ENCODE results near the gene TSEN34. TPM values are rescaled to one million over a fixed set of nuclear protein-coding genes. Genes with fewer than 3 reads are reported as not detected.
"Not testable (repeated sequence)": the region's sequence is repeated elsewhere in the genome, so short reads cannot be mapped to it uniquely, and the experiment has no call there.

The TSEN34 gene
- total RNA-seq, 1 donor from 2014 or later = 72.5 TPM

- DNase-seq (ENCODE audit: low spot score) = not testable (repeated sequence)
Measured at GRCh38 chr19:54239491-54240371, 48.6 kb downstream of the TSEN34 start.

- not testable (repeated sequence) for DNase-seq (ENCODE audit: low spot score)
Measured at GRCh38 chr19:54240372-54241336, 49.5 kb downstream of the TSEN34 start.

GRCh38 chr19:54242234-54242633 is 51.1 kb downstream of the TSEN34 start:
- not testable (repeated sequence) for DNase-seq (ENCODE audit: low spot score)

GRCh38 chr19:54242646-54243045 is 51.5 kb downstream of the TSEN34 start, which contains the start of gene LILRA6:
TSS of gene LILRA6 (minus strand) at chr19:54242790.
- DNase-seq (ENCODE audit: low spot score) = not testable (repeated sequence)

GRCh38 chr19:54243809-54244208 is 52.7 kb downstream of the TSEN34 start:
- DNase-seq (ENCODE audit: low spot score) = not testable (repeated sequence)

Other genes with a start within 250 kb of the TSEN34 start
- gene CACNG8, start 228.4 kb upstream of the TSEN34 start, total RNA-seq (ENCODE audit: insufficient read depth, low replicate concordance) = 0.24 TPM
- gene CACNG6, start 199.7 kb upstream of the TSEN34 start, total RNA-seq (ENCODE audit: insufficient read depth, low replicate concordance) = not detected
- gene VSTM1, start 127.4 kb upstream of the TSEN34 start, total RNA-seq (ENCODE audit: insufficient read depth, low replicate concordance) = not detected
- not detected for gene TARM1, start 109.9 kb upstream of the TSEN34 start, total RNA-seq (ENCODE audit: insufficient read depth, low replicate concordance)
- gene OSCAR, start 90.5 kb upstream of the TSEN34 start, total RNA-seq (ENCODE audit: insufficient read depth, low replicate concordance) = 0.96 TPM
- gene NDUFA3, start 88.5 kb upstream of the TSEN34 start, total RNA-seq (ENCODE audit: insufficient read depth, low replicate concordance) = 4.3 TPM
- 18.8 TPM for gene TFPT, start 75.7 kb upstream of the TSEN34 start, total RNA-seq (ENCODE audit: insufficient read depth, low replicate concordance)
- 21.2 TPM for gene PRPF31, start 75.6 kb upstream of the TSEN34 start, total RNA-seq (ENCODE audit: insufficient read depth, low replicate concordance)
- gene CNOT3, start 53.5 kb upstream of the TSEN34 start, total RNA-seq (ENCODE audit: insufficient read depth, low replicate concordance) = 2.6 TPM
- gene LENG1, start 31.6 kb upstream of the TSEN34 start, total RNA-seq (ENCODE audit: insufficient read depth, low replicate concordance) = 6.3 TPM
- 2.6 TPM for gene TMC4, start 18.1 kb upstream of the TSEN34 start, total RNA-seq (ENCODE audit: insufficient read depth, low replicate concordance)
- 13.7 TPM for gene MBOAT7, start 1.7 kb upstream of the TSEN34 start, total RNA-seq (ENCODE audit: insufficient read depth, low replicate concordance)
- gene RPS9, start 9.6 kb downstream of the TSEN34 start, total RNA-seq (ENCODE audit: insufficient read depth, low replicate concordance) = 1,474 TPM
- gene LILRB3, start 31.7 kb downstream of the TSEN34 start, total RNA-seq (ENCODE audit: insufficient read depth, low replicate concordance) = 0.96 TPM
- gene LILRA6, start 51.5 kb downstream of the TSEN34 start, total RNA-seq (ENCODE audit: insufficient read depth, low replicate concordance) = 4.3 TPM
- 5.5 TPM for gene LILRB5, start 66.0 kb downstream of the TSEN34 start, total RNA-seq (ENCODE audit: insufficient read depth, low replicate concordance)
- gene LILRB2, start 89.8 kb downstream of the TSEN34 start, total RNA-seq (ENCODE audit: insufficient read depth, low replicate concordance) = not detected
- 0.72 TPM for gene LILRA5, start 121.9 kb downstream of the TSEN34 start, total RNA-seq (ENCODE audit: insufficient read depth, low replicate concordance)
- gene LILRA4, start 147.9 kb downstream of the TSEN34 start, total RNA-seq (ENCODE audit: insufficient read depth, low replicate concordance) = not detected
- 19.7 TPM for gene LAIR1, start 173.6 kb downstream of the TSEN34 start, total RNA-seq (ENCODE audit: insufficient read depth, low replicate concordance)
- gene TTYH1, start 224.2 kb downstream of the TSEN34 start, total RNA-seq (ENCODE audit: insufficient read depth, low replicate concordance) = 0.24 TPM